Cardiac muscle cell (in vitro differentiated cells and primary cell): ENCODE measurements around the gene KAZN. TPM values are rescaled to one million over a fixed set of nuclear protein-coding genes. Genes with fewer than 3 reads are reported as not detected.
"Not testable (repeated sequence)": the region's sequence is repeated elsewhere in the genome, so short reads cannot be mapped to it uniquely, and the experiment has no call there.

Source experiments
- DNase-seq, 2 donors: peaks; one replicate each; pipeline versions ENCODE4 v3.0.0 to v3.0.0-alpha.2; 2010 to 2017; ENCODE audit warnings: low read depth in 1 of 2, low spot score in 1 of 2
- H3K27ac ChIP-seq: fragments of 200-600 bp; sonication (generic); 2 replicates; pipeline ENCODE4 v1.5.1; 2016
- H3K27me3 ChIP-seq: fragments of 200-600 bp; sonication (generic); 2 replicates; pipeline ENCODE4 v1.6.0; 2016; ENCODE audit warnings: control low read depth
- H3K36me3 ChIP-seq: fragments of 200-600 bp; sonication (generic); 2 replicates; pipeline ENCODE4 v1.5.1; 2016; ENCODE audit warnings: control low read depth
- H3K4me1 ChIP-seq: fragments of 200-600 bp; sonication (generic); 2 replicates; pipeline ENCODE4 v1.8.1; 2017; ENCODE audit warnings: low read depth, mild to moderate bottlenecking, mixed run types
- H3K4me3 ChIP-seq: fragments of 200-600 bp; sonication (generic); 2 replicates; pipeline ENCODE4 v1.5.1; 2016; ENCODE audit warnings: mild to moderate bottlenecking
- H3K9me3 ChIP-seq: fragments of 200-600 bp; sonication (generic); 2 replicates; pipeline ENCODE4 v1.5.1; 2017; ENCODE audit warnings: low read depth, mild to moderate bottlenecking, control low read depth
- CTCF ChIP-seq: IDR thresholded peaks from 2 replicates; pipeline ENCODE4 v1.5.1; 2012; ENCODE audit warnings: low read depth, mild to moderate bottlenecking, low read length
- polyA plus RNA-seq: library from polyadenylated mRNA; unstranded; fragments of >200 nt; fragmentation: Nextera tagmentation; extraction: Ambion mirVana; gene quantifications from 2 replicates; pipeline ENCODE4 v1.2.1, GENCODE V29; 2016
- total RNA-seq: library from RNA; depleted of rRNA; stranded (reverse); fragments of >200 nt; gene quantifications from 2 replicates; pipeline ENCODE4 v1.2.3, GENCODE V29; 2016

Gene KAZN
- total and polyA plus RNA-seq, 2 experiments from 2014 or later = 17.5 to 26.9 TPM

GRCh38 chr1:14957375-14958098 lies 359.1 kb downstream of the KAZN start:
- Histone ChIP-seq H3K4me3 (no peak overlapping the region), H3K9me3 (no peaks in the 10 kb centered on the region), H3K27me3 (no peaks in the 10 kb centered on the region), H3K4me1 (peaks cover 9% of the 10 kb centered on the region), H3K36me3 (no peaks in the 10 kb centered on the region), H3K27ac (peak overlapping the region; percentile 61)
- DNase-seq = peak in 1 of 2 donors; percentile 53
- TF ChIP-seq CTCF = no peak

- H3K9me3 ChIP-seq = no peaks in the 10 kb centered on the region
- no peaks in the 10 kb centered on the region for H3K27me3 ChIP-seq
- no peak for TF ChIP-seq CTCF
- H3K27ac ChIP-seq = no peak overlapping the region
- H3K4me3 ChIP-seq = no peak overlapping the region
- peaks cover 9% of the 10 kb centered on the region for H3K4me1 ChIP-seq
- DNase-seq = no peak
- H3K36me3 ChIP-seq = no peaks in the 10 kb centered on the region
These were observed 360.0 kb downstream of the KAZN start for GRCh38 chr1:14958249-14959058.

- no peak for TF ChIP-seq CTCF
- Histone ChIP-seq H3K36me3 (no peaks in the 10 kb centered on the region), H3K9me3 (no peaks in the 10 kb centered on the region), H3K4me1 (peaks cover 9% of the 10 kb centered on the region), H3K27me3 (no peaks in the 10 kb centered on the region), H3K4me3 (no peak overlapping the region), H3K27ac (no peak overlapping the region)
- no peak for DNase-seq
These were observed 360.7 kb downstream of the KAZN start for GRCh38 chr1:14959059-14959694.

- no peak overlapping the region for H3K4me3 ChIP-seq
- H3K27ac ChIP-seq = no peak overlapping the region
- no peak for TF ChIP-seq CTCF
- H3K9me3 ChIP-seq = no peaks in the 10 kb centered on the region
- H3K27me3 ChIP-seq = no peaks in the 10 kb centered on the region
- H3K36me3 ChIP-seq = no peaks in the 10 kb centered on the region
- no peak for DNase-seq
- H3K4me1 ChIP-seq = peaks cover 9% of the 10 kb centered on the region
These were observed 363.3 kb downstream of the KAZN start for GRCh38 chr1:14961661-14962267.

GRCh38 chr1:14962407-14962806 lies 363.9 kb downstream of the KAZN start:
- no peaks in the 10 kb centered on the region for H3K9me3 ChIP-seq
- no peak overlapping the region for H3K4me3 ChIP-seq
- TF ChIP-seq CTCF = no peak
- no peaks in the 10 kb centered on the region for H3K36me3 ChIP-seq
- no peak for DNase-seq
- no peak overlapping the region for H3K27ac ChIP-seq
- peaks cover 6% of the 10 kb centered on the region for H3K4me1 ChIP-seq
- no peaks in the 10 kb centered on the region for H3K27me3 ChIP-seq

GRCh38 chr1:14963791-14964710 lies 365.6 kb downstream of the KAZN start:
- H3K27me3 ChIP-seq, H3K4me3 ChIP-seq, H3K4me1 ChIP-seq, H3K9me3 ChIP-seq, H3K36me3 ChIP-seq, DNase-seq, H3K27ac ChIP-seq: not testable (repeated sequence)
